Activated CD8-positive, alpha-beta memory T cell treated with anti-CD3 and anti-CD28 coated beads for 24 hours (primary cell): ENCODE data around the gene SPTBN1.

ENCODE experiments used
- DNase-seq: peaks from one replicate; pipeline ENCODE4 v3.0.0-alpha.2; 2020

Gene SPTBN1

DNA sequence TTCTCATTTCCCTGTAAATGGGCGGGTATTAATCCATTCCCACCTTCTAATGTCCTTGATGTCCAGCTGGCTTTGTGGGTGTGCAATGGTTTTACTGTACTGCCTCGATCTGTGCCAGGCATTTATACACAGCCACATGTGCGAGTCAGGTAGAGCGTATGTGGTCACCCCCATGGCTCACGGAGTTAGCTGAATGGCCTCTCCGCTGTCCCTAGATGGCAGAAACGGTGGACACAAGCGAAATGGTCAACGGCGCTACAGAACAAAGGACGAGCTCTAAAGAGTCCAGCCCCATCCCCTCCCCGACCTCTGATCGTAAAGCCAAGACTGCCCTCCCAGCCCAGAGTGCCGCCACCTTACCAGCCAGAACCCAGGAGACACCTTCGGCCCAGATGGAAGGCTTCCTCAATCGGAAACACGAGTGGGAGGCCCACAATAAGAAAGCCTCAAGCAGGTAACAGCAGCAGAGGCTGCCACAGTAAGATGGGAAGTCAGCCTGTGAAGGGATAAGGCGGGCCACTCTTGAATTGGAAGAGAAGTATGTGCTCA, 208.2 kb downstream of the SPTBN1 start:
- peak; percentile 38 for DNase-seq

DNA sequence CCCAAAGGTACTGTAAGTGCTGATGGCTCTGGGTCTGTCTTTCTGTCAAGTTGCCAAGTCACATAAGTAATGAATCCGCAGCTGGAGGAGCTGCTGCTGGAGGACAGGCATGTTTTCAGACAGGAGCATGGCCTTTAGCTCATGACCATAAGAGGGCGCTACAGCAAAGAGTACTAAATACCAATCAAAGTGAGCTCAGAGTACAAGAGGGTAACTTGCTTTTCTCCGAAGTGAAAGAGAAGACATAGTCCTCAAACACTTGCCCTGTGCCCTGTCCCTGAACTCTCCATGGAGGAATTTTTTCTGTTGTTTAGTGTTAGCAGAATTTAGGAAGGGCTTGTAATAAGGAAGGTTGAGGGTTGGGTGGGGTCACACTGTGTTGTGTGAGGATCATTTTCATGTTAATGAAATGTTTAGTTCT, 209.3 kb downstream of the SPTBN1 start:
- no peak for DNase-seq

DNA sequence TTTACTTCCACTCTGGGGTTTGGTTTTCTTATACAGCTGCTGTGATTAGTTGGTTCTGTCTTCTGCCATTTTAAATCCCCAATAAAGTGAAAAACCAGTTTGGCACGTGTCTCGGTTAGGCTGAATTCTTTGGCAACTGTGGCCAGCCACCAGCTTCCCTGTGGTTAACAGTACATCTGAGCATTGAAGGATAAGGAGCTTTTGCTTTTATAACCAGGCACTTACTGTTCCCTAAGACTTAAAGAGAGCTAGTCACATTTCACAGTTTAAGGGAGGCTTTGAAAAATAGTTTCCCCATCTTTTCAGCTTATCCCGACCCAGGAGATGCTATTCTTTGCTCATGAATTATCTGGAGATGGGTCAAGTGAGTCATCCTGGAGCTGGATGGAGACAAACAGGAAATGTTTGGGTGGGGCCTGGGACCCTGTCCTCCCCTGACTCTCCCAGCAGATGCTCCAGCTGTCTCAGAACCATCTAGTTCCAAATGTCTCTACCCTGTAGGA, 210.1 kb downstream of the SPTBN1 start:
- no peak for DNase-seq

DNA sequence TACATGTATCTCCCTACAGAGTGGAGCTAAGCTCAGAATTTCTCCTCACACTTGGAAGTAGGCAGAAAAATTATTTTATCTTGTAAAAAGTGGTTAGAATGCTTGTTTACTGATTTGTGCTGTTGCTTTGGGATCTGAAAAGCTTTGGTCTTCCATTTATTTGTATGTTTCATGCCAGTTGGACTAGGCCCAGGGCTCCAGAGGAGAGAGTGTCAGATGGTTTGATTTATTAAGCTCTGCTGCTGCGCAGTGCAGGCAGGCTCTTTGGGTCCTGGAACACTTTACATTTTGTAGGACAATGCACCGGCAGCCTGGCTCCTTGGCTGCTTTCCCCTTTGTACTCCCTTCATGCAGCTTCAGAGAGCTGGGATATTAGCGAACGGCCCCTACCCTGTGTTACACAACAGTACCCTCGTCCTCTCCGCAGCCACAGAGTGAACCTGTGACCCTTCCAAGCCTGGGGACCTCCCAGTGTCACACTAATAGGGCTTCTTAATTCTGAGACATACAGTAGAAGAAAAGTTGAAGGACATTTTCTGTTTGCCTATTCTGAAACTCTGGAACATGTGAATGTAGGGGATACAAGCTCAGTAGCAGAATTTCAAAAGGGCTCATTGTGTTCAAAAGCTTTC, 210.6 kb downstream of the SPTBN1 start:
- no peak for DNase-seq

DNA sequence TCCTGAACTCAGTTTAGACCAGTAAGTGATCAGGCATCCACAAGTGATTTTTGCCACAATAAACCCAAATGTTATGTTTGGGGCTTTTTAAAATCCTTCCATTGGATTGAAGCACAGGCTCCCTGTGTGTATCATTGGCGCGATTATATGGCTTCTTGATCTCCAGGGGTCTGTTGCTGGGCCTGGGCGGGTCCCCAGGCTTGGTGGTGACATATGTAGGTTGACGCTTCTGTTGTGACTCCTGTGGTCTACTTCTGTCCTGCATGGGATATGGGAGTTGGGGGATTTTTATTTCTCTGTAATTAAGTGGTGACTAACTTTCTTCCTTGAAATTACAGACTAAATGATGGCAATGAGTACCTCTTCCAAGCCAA, 211.1 kb downstream of the SPTBN1 start:
- DNase-seq, result no peak

DNA sequence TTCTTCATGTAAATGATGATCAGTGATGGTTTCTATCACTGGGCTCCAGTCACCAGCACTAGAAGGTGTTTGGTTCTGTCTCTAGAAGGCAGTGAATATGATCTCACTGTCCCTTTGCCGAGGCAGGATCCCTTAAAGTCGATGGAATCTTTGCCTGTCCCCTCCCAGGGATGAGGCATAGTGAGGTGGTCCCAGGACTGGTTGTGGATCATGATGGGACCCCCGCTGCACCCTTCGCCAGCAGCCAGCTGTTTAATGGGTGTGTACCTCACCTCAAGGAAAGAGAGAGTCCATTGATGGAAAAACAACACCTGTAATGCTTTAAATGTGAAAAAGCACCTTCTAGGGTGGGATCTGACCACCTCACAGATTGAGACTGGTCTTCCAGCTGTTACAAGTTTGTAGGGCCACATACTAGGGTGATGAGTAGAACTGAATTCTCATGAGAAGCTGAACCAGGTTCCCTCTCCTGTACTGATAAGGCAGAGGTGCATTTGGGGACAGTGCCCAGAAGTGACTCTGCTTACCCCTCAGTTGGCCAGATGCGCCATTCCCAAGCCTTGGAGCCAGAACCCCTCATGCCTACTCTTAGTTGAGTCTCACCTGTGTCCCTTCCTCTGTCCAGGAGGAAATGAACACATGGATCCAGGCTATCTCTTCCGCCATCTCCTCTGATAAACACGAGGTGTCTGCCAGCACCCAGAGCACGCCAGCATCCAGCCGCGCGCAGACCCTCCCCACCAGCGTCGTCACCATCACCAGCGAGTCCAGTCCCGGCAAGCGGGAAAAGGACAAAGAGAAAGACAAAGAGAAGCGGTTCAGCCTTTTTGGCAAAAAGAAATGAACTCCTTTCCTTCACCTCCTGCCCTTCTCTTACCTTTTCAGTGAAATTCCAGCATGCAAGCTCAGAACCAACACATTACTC, 211.9 kb downstream of the SPTBN1 start:
- peak; percentile 15 for DNase-seq

DNA sequence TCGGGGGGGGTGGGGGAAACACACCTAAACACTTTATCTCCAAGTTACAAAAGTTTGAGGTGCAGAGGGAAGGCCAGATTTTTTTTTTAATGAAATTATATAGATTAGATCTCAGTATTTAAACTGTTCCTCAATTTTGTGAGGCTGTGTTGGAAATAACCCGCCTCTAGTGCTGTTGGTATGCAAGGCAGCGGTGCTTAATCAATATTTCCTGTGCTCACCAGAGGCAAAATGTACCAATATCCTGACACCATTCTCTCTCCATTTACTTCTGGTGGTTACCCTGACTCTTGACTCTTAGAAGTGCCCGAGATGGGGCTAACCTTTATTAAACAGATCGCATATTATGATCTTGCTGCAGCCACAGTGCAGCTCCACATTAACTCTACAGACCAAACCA, 212.6 kb downstream of the SPTBN1 start:
- no peak for DNase-seq

DNA sequence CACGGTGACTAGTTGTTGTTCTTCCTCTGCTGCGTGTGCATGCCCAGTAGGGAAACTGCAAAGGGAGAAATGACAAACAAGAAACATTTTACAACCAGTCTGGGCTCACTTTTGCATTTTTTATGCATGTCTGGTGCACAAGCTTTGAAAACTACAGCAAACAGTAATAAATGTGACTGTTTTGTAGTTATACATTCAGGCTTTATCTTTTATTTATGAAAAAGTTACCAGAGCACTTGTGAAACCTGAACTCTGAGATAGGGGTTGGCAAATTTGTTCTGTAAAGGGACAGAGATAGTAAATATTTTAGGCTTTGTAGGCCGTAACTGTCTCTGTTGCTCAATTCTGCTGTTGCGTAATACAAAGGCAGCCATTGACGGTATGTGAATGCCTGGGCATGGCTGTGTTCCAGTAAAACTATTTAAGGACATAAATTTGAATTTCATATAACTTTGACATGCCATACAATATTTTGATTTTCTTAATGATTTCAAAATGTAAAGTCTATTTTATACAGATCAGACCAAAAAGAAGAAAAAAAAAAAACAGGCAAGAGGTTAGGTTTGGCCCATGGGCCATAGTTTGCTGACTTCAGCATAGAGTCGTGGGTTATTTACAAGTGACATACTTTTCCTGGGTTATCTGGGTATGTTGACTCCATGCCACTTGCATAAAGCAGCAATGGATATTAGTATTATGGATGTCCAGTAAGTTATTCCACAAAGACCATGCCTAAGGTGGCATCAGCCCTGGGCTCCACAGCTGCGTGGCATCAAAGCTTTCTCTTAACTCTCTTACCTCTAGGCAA, 213.8 kb downstream of the SPTBN1 start:
- peak; percentile 15 for DNase-seq

DNA sequence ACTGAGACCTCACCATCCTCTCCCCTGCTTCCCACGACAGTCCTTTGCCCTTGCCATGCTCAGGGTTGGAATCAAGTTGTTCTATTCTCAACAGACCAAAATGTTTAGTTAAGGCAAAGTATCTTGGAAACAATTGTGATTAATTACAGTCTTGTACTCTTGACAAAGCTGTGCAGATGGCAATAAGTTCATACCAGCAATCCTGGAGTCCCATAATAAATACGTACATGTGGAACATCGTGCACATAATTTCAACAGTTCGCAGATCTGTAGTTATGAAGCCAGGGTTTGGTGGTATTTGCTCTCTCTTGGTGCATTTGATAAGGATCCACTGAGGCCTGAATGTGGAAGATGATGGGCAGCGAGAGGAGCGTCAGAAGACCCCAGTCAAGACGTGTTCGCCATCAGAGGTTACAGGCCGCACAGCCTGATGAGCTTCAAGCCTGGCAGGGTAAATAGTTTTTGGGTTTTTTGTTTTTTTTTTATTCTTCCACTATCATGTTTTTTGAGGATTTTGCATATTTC, 214.4 kb downstream of the SPTBN1 start:
- peak; percentile 15 for DNase-seq

DNA sequence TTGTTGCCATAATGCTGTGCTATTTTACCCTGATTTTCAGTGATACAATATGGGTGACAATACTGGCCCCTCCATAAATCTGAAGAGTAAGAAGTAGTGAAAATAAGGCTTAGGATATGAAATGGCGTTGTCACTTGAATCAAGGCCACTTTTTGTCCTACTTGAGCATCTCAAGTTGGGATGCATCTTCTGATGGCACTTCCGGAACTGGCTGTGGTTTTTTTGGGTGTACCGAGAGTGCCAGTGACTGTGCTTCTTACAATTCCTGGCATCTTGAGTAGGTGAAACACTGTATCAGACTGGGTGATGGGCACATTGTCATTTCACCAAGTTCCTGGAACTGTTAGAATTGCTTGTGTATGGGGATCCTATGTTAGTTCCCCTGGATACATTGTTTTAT, 214.9 kb downstream of the SPTBN1 start:
- peak; percentile 13 for DNase-seq

DNA sequence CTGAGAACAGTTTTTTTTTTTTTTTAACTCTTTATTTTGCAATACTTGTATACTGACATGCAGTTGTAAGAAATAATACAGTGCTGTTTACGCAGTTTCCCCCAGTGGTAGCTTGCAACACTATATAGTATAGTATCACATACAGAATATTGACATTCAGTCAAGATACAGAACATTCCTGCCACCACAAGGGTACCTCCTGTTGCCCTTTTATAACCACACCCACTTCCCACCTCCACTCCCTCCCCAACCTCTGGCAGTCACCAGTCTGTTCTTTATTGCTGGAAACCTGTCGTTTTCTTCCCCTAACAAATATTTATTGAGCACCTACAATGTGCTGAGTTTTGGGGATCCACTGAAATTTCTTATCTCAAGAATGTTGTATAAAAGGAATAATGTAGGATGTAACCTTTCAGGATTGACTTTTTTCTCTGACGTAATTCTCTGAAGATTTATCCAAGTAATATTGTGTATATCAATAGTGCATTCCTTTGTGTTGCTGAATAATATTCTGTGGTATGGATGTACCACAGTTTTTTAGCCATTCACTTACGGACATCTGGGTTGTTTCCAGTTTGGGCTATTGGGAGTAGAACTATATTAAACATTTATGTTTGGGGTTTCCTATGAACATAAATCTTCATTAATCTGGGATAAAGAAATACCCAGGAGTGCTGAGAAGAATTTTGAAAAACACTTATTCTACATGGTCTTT, 215.9 kb downstream of the SPTBN1 start:
- DNase-seq, result no peak

DNA sequence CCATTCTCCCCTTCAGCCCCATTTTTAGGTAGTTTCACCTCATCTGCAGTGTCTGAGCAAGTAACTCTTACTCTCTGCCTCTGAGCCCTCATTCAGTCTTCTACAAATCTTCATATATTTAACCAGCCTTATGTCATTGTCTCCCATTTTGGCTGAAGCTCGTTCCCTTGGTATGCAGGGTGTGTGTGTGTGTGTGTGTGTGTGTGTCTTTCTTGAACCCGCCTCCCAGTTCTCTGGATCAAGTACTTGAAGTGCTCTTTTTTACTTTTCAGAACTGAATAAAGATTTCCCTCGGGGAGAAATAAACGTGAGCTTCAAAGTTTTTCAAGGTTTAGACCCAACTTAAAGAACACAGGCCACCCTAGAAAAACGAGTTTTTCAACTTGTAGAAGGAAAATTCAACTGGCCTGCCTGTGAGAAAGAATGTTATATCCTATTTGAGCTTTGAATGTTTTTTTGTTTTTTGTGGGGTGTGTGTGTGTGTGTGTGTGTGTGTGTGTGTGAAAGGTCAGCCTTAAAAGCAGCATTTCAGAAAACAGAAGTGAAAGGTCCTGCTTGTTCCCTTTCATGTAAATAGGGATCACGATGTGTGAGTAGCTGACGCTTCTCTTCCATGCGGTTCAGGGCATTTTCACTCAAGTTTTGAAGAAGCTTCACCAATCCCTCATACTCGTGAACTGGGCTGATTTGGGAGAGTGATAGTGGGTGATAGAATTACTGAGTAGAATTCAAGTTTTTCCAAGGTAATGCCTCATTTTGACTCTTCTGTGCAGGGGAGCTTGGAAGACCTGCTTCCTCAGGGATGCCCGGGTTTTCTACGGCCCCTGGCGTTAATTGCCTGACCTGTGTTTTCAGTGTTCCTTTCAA, 216.7 kb downstream of the SPTBN1 start:
- DNase-seq, result no peak

DNA sequence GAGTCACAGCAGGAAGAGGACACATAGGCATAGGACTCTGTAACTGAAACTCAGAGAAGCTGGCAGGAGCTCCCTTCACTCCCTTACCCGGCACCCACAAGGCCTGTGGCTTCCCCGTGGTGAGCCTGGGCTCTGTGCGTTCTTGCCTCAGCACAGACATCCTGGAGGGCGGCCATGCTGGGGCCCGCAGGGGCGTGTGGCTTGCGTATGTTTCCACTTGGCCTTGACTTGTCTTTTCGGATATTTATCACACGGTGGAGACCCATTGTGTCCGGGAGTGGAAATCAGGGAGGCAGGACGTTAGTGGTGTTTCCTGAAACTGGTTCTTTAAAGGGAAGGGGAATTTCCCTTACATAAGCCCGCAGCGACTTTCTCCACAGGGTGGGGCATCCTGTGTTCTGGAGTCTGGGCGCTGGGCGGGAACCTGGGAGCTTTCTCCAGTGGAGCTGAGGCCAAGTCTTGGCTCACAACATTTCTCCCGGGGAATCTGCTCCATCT, 217.4 kb downstream of the SPTBN1 start:
- peak; percentile 70 for DNase-seq

DNA sequence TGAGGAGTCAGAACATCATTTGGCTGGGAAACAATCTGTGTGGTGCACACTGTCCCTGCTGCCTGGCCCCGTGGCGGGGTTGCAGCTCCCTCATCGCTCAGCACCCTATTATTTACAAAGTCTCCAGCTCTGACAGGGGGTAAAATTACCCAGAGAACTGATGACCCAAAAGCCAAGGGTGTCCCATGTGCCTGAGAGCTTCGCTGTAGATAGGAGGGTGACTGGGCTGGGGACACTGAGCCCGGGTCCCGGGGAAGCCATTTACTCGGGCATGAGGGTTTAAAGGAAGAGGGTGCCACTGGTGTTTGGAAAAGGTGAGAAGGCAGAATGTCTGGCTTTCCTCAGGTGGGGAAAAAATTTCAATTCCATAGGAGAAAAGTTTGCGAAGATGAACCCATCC, 219.2 kb downstream of the SPTBN1 start:
- no peak for DNase-seq

DNA sequence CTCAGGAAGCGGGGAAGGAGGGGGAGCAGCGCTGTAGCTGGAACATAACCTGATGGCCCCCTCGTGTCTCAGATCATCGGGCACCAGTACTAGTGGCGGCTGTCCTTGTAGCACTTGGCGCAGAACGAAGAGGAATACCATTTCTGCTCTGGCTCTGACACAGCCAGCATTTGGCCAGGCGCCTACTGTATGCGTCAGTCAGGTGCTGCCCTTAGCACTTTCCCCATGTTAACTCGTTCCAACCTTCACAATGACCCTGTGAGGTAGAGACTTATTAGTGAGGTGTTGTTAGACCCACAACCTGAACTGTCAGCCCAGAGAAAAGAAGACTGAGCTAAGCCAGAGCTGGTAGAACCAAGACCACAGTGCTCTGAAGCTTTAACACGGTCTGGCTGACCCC, 219.6 kb downstream of the SPTBN1 start:
- no peak for DNase-seq

DNA sequence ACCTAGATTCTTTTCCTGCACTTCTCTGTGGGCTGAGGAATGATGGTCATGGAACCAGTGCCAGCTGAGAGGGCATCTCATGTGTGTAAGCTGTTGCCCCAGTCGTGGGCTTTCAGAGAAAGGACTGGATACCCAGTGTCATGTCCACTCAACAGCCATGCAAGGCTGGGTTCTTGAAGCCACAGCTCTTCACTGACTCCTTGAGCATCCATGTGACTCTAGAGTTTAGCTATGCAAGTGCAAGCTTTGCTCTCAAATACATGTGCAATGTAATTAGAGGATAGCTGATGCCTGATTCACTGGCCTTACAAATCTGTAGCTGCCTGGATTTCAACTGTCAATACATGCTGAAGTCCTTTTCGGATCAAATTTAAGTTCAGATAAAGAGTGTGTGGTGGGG, 220.5 kb downstream of the SPTBN1 start:
- DNase-seq, result no peak

DNA sequence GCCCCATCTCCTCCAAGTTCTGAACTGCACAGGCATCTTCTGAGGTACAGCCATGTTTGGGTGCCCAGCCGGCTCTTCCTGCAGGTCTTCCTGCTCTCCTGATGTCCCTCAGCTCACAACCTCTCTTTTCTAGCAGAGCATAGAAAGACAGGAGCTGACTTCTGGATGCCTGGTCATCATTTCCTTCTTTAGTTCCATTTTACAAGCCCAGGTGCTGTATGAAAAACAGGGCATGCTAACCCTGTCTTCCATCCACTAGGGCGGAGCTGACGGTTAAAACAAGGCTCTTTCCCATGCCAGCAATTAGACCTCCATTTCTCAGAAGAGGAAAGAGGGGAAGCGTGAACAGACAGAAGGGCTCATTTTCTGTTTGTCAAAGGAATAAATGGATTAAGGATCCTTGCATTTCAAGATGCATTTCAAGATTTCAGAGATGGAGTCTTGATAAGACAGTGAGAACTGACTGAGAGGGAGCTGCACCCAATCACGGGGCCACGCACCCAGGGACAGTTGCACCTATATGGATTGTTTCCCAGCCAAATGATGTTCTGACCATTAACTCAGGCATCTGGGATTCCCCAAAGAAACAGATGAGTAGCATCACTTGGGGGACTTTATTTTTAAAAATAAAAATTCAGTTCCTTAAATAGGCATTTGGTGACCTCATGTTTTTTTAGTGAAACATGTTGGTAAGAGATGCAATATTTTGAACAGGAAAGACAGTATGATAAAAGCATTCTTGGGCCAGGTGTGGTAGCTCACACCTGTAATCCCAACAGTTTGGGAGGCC, 221.5 kb downstream of the SPTBN1 start:
- DNase-seq, result no peak

DNA sequence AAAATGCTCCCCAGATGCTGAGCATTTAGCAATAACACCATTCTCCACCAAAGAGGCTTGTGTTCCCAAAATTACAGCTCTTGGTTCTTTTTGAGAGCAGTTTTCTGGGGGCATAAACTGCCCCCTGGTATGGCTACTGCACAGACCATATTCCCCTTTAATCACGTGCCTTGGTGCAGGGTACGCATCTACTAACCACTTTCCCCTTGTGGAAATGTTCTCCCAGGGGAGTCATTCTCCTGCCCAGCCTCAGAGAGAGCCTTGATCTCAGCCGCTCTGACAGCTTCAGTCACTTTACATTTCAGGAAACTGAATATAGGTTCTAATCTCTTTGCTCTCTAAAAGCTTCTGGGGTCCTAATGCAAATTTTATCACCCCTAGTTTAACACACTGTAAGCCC, 222.6 kb downstream of the SPTBN1 start:
- no peak for DNase-seq

DNA sequence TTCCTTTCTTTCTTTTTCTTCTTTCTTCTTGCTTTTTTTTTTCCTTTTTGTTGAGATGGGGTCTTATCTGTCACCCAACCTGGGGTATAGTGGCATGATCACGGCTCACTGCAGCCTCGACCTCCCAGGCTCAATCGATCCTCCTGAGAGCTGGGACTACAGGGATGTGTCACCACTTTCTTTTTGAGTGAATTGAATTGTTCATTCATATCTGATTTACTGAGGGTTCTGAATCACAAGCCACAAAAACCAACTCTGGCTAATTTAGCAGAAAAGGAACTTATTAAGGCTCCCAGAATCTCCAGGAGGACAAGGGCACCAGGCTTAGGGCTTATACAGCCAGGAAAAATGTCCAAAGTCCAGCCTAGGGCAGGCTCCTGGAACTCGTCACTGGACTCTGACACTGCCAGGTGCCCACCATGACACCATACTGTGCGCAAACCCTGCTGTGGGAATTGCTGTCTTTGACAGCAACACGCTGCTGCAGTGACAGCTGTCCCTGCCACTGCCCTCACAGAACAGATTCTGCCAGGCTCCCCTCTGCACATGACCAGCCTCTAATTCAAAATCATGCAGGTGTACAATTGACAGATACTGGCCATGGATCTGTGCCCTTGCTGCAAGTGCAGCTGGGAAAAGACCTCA, 224.4 kb downstream of the SPTBN1 start:
- DNase-seq, result peak; percentile 78

DNA sequence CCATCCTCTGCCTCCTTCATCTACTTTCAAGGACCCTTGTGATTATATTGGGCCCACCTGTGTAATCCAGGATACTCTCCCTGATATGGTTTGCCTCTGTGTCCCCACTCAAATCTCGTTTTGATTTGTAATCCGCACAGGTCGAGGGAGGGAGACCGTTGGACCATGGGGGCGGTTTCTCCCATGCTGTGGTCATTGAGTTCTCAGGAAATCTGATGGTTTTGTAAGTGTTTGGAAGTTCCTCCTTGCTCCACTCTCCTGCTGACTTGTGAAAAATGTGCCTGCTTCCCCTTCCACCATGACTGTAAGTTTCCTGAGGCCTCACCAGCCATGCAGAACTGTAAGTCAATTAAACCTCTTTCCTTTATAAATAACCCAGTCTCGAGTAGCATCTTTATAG, 225.3 kb downstream of the SPTBN1 start:
- no peak for DNase-seq
